IMR-90 (cell line): ENCODE results near the gene HUNK. TPM values are rescaled to one million over a fixed set of nuclear protein-coding genes. Genes with fewer than 3 reads are reported as not detected.

Experiments used
- ATAC-seq: fragments of 200-7000 bp; cut with Tn5 transposase; 2 replicates; pipeline ENCODE4 v1.9.1; 2020; ENCODE audit warnings: low read depth, mild to moderate bottlenecking, moderate library complexity
- BruUV-seq: library from RNA; stranded (reverse); fragments of 400-500 nt; replicated peaks from 2 replicates; lab custom pipeline; 2021; lab: Mats Ljungman, UMichigan
- CTCF ChIA-PET: fragments of 300-600 bp; formaldehyde crosslinking; extraction: SDS; loops from one replicate; lab custom pipeline; 2021; ENCODE audit warnings: antibody characterized with exemption; lab: Yijun Ruan, JAX
- POLR2A ChIA-PET: fragments of 300-600 bp; sonication (Branson Sonifier 250); formaldehyde crosslinking; loops from one replicate; lab custom pipeline; 2022; ENCODE audit warnings: antibody characterized with exemption; ENCODE audit not compliant: unreplicated experiment; lab: Charles Lee
- DNase-seq: peaks from one replicate; pipeline ENCODE4 v3.0.0; 2013
- H2AFZ ChIP-seq: replicated peaks from 2 replicates; pipeline ENCODE3; 2013; ENCODE audit warnings: low read length, mild to moderate bottlenecking; ENCODE audit not compliant: poor library complexity
- H2AK5ac ChIP-seq: 2 replicates; pipeline ENCODE4 v1.6.1; 2013; ENCODE audit warnings: low read depth, low read length, inconsistent platforms
- H2AK9ac ChIP-seq: replicated peaks from 2 replicates; pipeline ENCODE3; 2013; ENCODE audit warnings: mild to moderate bottlenecking, low read depth, low read length, moderate library complexity; ENCODE audit not compliant: poor library complexity
- H2BK120ac ChIP-seq: 2 replicates; pipeline ENCODE4 v1.6.1; 2013; ENCODE audit warnings: low read depth, low read length, inconsistent platforms
- H2BK15ac ChIP-seq: 3 replicates; pipeline ENCODE4 v1.6.1; 2013; ENCODE audit warnings: low read depth, low read length, inconsistent platforms
- H2BK20ac ChIP-seq: 2 replicates; pipeline ENCODE4 v1.6.1; 2013; ENCODE audit warnings: low read depth, mild to moderate bottlenecking, inconsistent platforms, low read length, moderate library complexity
- H2BK5ac ChIP-seq: 2 replicates; pipeline ENCODE4 v1.6.1; 2013; ENCODE audit warnings: mild to moderate bottlenecking, low read depth, low read length, inconsistent platforms; ENCODE audit not compliant: poor library complexity, severe bottlenecking
- H3K14ac ChIP-seq: replicated peaks from 2 replicates; pipeline ENCODE4 v1.6.1; 2013; ENCODE audit warnings: low read depth, low read length, inconsistent platforms
- H3K18ac ChIP-seq: 2 replicates; pipeline ENCODE4 v1.6.1; 2013; ENCODE audit warnings: low read depth, low read length, control low read depth
- H3K23ac ChIP-seq: 2 replicates; pipeline ENCODE4 v1.6.1; 2013; ENCODE audit warnings: low read depth, low read length, inconsistent platforms
- H3K27ac ChIP-seq: 2 replicates; pipeline ENCODE4 v1.5.1; 2013; ENCODE audit warnings: mild to moderate bottlenecking, control low read depth, low read length; ENCODE audit not compliant: insufficient read depth
- H3K27me3 ChIP-seq: 2 replicates; pipeline ENCODE4 v1.6.1; 2013; ENCODE audit warnings: low read length; ENCODE audit not compliant: control insufficient read depth, insufficient read depth
- H3K36me3 ChIP-seq: 2 replicates; pipeline ENCODE4 v1.6.1; 2013; ENCODE audit warnings: low read length, mixed read lengths; ENCODE audit not compliant: control insufficient read depth, insufficient read depth
- H3K4ac ChIP-seq: 2 replicates; pipeline ENCODE4 v1.6.1; 2013; ENCODE audit warnings: low read depth, low read length, inconsistent platforms
- H3K4me1 ChIP-seq: 2 replicates; pipeline ENCODE4 v1.6.1; 2013; ENCODE audit warnings: low read length, mixed read lengths; ENCODE audit not compliant: control insufficient read depth, insufficient read depth
- H3K4me2 ChIP-seq: 2 replicates; pipeline ENCODE4 v1.6.1; 2013; ENCODE audit warnings: low read depth, mild to moderate bottlenecking, control low read depth, low read length, moderate library complexity
- H3K4me3 ChIP-seq: 2 replicates; pipeline ENCODE4 v1.5.1; 2013; ENCODE audit warnings: low read depth, mild to moderate bottlenecking, control low read depth, low read length, moderate library complexity; ENCODE audit not compliant: insufficient read depth
- H3K56ac ChIP-seq: 2 replicates; pipeline ENCODE4 v1.6.1; 2013; ENCODE audit warnings: low read length, inconsistent platforms; ENCODE audit not compliant: insufficient read depth; ENCODE audit errors: extremely low read depth
- H3K79me1 ChIP-seq, 2 experiments: 2 replicates each; pipeline ENCODE4 v1.6.1; 2013; ENCODE audit warnings: low read length in 2 of 2, inconsistent platforms in 1 of 2, low read depth in 1 of 2
- H3K9ac ChIP-seq: 2 replicates; pipeline ENCODE4 v1.6.1; 2013; ENCODE audit warnings: low read depth, low read length, control low read depth
- H3K9me1 ChIP-seq: 2 replicates; pipeline ENCODE4 v1.6.1; 2013; ENCODE audit warnings: low read length, inconsistent platforms; ENCODE audit not compliant: insufficient read depth
- H3K9me3 ChIP-seq: 2 replicates; pipeline ENCODE4 v1.6.1; 2013; ENCODE audit warnings: low read length; ENCODE audit not compliant: control insufficient read depth, insufficient read depth
- H4K20me1 ChIP-seq: 2 replicates; pipeline ENCODE4 v1.6.1; 2013; ENCODE audit warnings: low read length, inconsistent platforms; ENCODE audit not compliant: insufficient read depth
- H4K5ac ChIP-seq: 2 replicates; pipeline ENCODE4 v1.6.1; 2013; ENCODE audit warnings: mild to moderate bottlenecking, low read depth, low read length, control low read depth
- H4K8ac ChIP-seq, 2 experiments: 2 replicates each; pipeline ENCODE4 v1.6.1; 2013; ENCODE audit warnings: low read depth in 2 of 2, low read length in 2 of 2, control low read depth in 1 of 2, inconsistent platforms in 1 of 2
- H4K91ac ChIP-seq: 2 replicates; pipeline ENCODE4 v1.6.1; 2013; ENCODE audit warnings: low read depth, low read length, inconsistent platforms; ENCODE audit not compliant: insufficient read depth
- POLR2A ChIP-seq: IDR thresholded peaks from 2 replicates; pipeline ENCODE4 v1.6.1; 2012; ENCODE audit warnings: mild to moderate bottlenecking, low read depth, low read length
- SMC3 ChIP-seq: fragments of 150-350 bp; IDR thresholded peaks from 2 replicates; pipeline ENCODE4 v1.6.1; 2016; ENCODE audit warnings: low read depth, mild to moderate bottlenecking, antibody characterized with exemption, low read length, moderate library complexity
- WGBS, 2 experiments: methylation state at CpG; one replicate each; pipeline versions ENCODE4 v1.1.5 to v1.1.7; 2013; ENCODE audit warnings: missing lambda C conversion rate in 2 of 2; ENCODE audit not compliant: insufficient read length in 1 of 2; ENCODE audit errors: extremely low coverage in 2 of 2; 5-methylcytosine and 5-hydroxymethylcytosine counted together
- dilution Hi-C: fragments of 300-500 bp; cut with HindIII; formaldehyde crosslinking; loops from one replicate; pipeline ENCODE4 v1.14.3; 2018; ENCODE audit warnings: low sequenced_read_pairs; ENCODE audit not compliant: unreplicated experiment
- in situ Hi-C: fragments of 300-500 bp; cut with MboI; formaldehyde crosslinking; loops from 3 replicates; pipeline ENCODE4 v1.14.3; 2019; ENCODE audit warnings: low sequenced_read_pairs, inconsistent platforms, mixed read lengths
- intact Hi-C: fragments of 100-400 bp; cut with micrococcal nuclease; formaldehyde crosslinking; loops from 2 replicates; pipeline ENCODE4 v1.10.0; 2022
- polyA plus RNA-seq, 3 experiments: library from polyadenylated mRNA; depleted of rRNA; stranded (reverse); fragments of >200 nt; gene quantifications; 2 replicates each; pipeline ENCODE4 v1.2.3, GENCODE V29; 2012; ENCODE audit warnings: low replicate concordance in 1 of 3
- total RNA-seq: library from RNA; depleted of rRNA; stranded (reverse); fragments of >200 nt; gene quantifications from 2 replicates; pipeline ENCODE4 v1.2.3, GENCODE V29; 2012
- TF ChIP-seq, protein P1 (sequence below): fragments of 150-350 bp; IDR thresholded peaks from 2 replicates; pipeline ENCODE4 v1.6.1; 2016; ENCODE audit warnings: low read depth, mild to moderate bottlenecking, low read length, moderate library complexity, borderline replicate concordance

The HUNK gene
- total and polyA plus RNA-seq, 2 of the 4 experiments (the other 2 are of a cell fraction), result 1.0 to 2.0 TPM

DNA sequence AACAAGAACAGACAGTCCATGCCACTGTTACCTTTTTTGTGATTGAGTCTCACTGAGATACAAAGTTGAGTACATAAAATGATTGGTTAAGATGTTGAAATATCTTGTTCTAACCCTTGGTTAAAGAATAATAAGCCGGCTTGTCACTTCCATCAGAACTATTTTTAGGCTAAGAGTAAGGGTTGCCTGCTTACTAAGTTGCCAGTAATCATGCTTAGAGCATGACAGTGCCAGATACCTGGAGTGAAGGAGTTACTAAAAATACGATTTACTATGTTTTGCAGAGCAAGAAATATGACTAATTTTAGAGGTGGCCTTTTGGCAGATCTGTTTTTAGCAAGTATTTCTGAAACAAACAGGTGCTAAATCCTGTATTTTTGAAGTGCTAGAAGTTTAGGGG, 6.0 kb downstream of the HUNK start:
- WGBS, 2 experiments, result no CpG with 5 or more reads among the region's 2 CpGs
- in situ Hi-C loops, result no loop called here
- dilution Hi-C loops, result no loop called here
- H4K20me1 ChIP-seq, result 0 out of 2 replicates have a peak, but pooled peaks cover 9% of the 10 kb centered on the region
- H3K56ac ChIP-seq, result no peak overlapping the region
- no peak overlapping the region for H4K8ac ChIP-seq
- no peak overlapping the region for H3K4ac ChIP-seq
- POLR2A ChIA-PET, result no interaction called here
- H3K14ac ChIP-seq, result no peak overlapping the region
- DNase-seq, result no peak
- no peak overlapping the region for H2BK15ac ChIP-seq
- no peak overlapping the region for H3K4me2 ChIP-seq
- H3K9me3 ChIP-seq, result no peaks in the 10 kb centered on the region
- H4K91ac ChIP-seq, result no peak overlapping the region
- no peak overlapping the region for H2AFZ ChIP-seq
- H2BK5ac ChIP-seq, result no peak overlapping the region
- no peaks in the 10 kb centered on the region for H3K27me3 ChIP-seq
- H3K9me1 ChIP-seq, result peaks cover 4% of the 10 kb centered on the region; the same call in 1 of the 2 replicates
- no peak overlapping the region for H3K18ac ChIP-seq
- no peak overlapping the region for H3K23ac ChIP-seq
- H2BK20ac ChIP-seq, result no peak overlapping the region
- no peak overlapping the region for H3K4me3 ChIP-seq
- H3K36me3 ChIP-seq, result no peaks in the 10 kb centered on the region
- H4K5ac ChIP-seq, result no peak overlapping the region
- H3K27ac ChIP-seq, result no peak overlapping the region
- no peak for ATAC-seq
- intact Hi-C loops, result no loop called here
- H3K9ac ChIP-seq, result no peak overlapping the region
- H2AK5ac ChIP-seq, result no peak overlapping the region
- peaks cover 1% of the 10 kb centered on the region; the same call in 1 of the 2 replicates for H3K4me1 ChIP-seq
- BruUV-seq, result no TSS peak
- TF ChIP-seq POLR2A (no peak), SMC3 (no peak)
- TF ChIP-seq, protein P1, sequence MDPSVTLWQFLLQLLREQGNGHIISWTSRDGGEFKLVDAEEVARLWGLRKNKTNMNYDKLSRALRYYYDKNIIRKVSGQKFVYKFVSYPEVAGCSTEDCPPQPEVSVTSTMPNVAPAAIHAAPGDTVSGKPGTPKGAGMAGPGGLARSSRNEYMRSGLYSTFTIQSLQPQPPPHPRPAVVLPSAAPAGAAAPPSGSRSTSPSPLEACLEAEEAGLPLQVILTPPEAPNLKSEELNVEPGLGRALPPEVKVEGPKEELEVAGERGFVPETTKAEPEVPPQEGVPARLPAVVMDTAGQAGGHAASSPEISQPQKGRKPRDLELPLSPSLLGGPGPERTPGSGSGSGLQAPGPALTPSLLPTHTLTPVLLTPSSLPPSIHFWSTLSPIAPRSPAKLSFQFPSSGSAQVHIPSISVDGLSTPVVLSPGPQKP, result no peak
- H3K79me1 ChIP-seq, result peaks cover 14 to 48% of the 10 kb centered on the region in 2 experiments
- no peak overlapping the region for H2AK9ac ChIP-seq
- CTCF ChIA-PET, result no interaction called here
- no peak overlapping the region for H2BK120ac ChIP-seq
